ENCODE data around the gene C1orf159.
"Not testable (repeated sequence)": the region's sequence is repeated elsewhere in the genome, so short reads cannot be mapped to it uniquely, and the experiment has no call there.

Gene C1orf159

DNA sequence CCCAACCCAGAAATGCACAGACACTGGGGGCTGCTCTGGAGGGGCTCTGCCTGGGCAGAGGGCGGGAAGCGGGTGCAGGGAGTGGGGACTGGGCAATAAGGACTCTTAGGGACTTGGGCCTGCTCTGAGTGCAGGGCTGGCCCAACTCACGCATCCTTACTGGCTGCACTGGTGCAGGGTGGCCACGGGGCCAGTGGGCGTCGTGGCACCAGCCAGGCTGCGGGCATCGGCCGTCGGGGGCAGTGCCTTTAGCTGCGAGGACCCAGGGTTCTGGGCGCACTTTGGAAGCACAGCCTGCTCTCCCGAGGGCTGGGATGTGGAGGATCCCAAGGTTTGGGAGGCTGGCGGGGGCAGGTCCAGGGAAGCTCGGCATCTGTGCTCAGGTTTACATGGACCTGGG, 30.7 kb upstream of the C1orf159 start:
- H3K36me3 ChIP-seq (ENCODE audit: control insufficient read depth, insufficient read depth, low read length) = no peaks in the 10 kb centered on the region
- H3K4me1 ChIP-seq (ENCODE audit: control insufficient read depth, insufficient read depth, low read length) = peaks cover 75% of the 10 kb centered on the region
- no peaks in the 10 kb centered on the region for H3K27me3 ChIP-seq (ENCODE audit: control insufficient read depth, insufficient read depth, low read length)
- no peak overlapping the region for H3K4me3 ChIP-seq (ENCODE audit: low read length)
- no peaks in the 10 kb centered on the region for H3K9me3 ChIP-seq (ENCODE audit: control insufficient read depth, low read length)
- no peak overlapping the region for H3K9ac ChIP-seq (ENCODE audit: low read length)

DNA sequence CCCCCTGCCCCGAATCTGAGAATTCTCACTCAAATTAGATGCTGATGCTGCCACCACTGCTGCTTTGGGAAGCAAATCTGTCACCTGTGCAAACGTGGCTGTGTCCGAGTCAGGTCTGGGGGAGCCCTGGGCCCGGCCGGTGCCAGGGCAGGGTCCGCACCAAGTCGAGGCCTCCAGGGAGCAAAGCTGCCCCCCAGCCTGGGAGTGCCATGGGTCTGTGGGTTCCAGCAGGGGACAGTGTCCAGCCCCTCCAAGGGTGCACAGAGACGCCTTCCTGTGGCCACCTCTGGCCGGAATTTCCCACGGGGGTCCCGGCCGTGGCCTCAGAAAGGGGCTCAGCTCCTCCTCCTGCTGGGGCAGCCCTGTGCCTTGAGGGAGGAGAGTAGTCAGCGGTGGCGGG, 30.1 kb upstream of the C1orf159 start:
- H3K4me3 ChIP-seq (ENCODE audit: low read length) = no peak overlapping the region
- H3K27me3 ChIP-seq (ENCODE audit: control insufficient read depth, insufficient read depth, low read length) = no peaks in the 10 kb centered on the region
- H3K36me3 ChIP-seq (ENCODE audit: control insufficient read depth, insufficient read depth, low read length) = no peaks in the 10 kb centered on the region
- H3K9me3 ChIP-seq (ENCODE audit: control insufficient read depth, low read length) = no peaks in the 10 kb centered on the region
- no peak overlapping the region for H3K9ac ChIP-seq (ENCODE audit: low read length)
- H3K4me1 ChIP-seq (ENCODE audit: control insufficient read depth, insufficient read depth, low read length) = peaks cover 70% of the 10 kb centered on the region

DNA sequence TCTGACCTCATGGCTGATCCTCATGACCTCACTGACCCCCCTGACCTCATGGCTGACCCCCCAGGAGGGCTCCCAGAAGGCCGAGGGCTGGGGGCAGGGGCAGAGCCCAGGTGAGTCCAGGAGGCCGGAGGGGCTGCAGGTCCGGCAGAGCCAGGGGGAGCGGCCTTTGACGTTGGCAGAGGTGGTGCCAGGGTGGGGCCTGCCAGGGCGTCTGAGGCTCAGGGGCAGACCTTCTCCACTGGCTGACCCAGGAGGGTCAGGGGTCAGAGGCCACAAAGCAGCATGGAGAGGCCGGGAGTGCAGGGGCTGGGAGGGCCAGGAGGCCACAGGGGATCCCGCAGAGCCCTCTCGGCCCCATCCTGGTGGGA, 29.6 kb upstream of the C1orf159 start:
- H3K4me1 ChIP-seq (ENCODE audit: control insufficient read depth, insufficient read depth, low read length) = peaks cover 68% of the 10 kb centered on the region
- no peaks in the 10 kb centered on the region for H3K9me3 ChIP-seq (ENCODE audit: control insufficient read depth, low read length)
- peak overlapping the region; percentile 86 for H3K9ac ChIP-seq (ENCODE audit: low read length)
- H3K36me3 ChIP-seq (ENCODE audit: control insufficient read depth, insufficient read depth, low read length) = no peaks in the 10 kb centered on the region
- H3K4me3 ChIP-seq (ENCODE audit: low read length) = no peak overlapping the region
- H3K27me3 ChIP-seq (ENCODE audit: control insufficient read depth, insufficient read depth, low read length) = no peaks in the 10 kb centered on the region

DNA sequence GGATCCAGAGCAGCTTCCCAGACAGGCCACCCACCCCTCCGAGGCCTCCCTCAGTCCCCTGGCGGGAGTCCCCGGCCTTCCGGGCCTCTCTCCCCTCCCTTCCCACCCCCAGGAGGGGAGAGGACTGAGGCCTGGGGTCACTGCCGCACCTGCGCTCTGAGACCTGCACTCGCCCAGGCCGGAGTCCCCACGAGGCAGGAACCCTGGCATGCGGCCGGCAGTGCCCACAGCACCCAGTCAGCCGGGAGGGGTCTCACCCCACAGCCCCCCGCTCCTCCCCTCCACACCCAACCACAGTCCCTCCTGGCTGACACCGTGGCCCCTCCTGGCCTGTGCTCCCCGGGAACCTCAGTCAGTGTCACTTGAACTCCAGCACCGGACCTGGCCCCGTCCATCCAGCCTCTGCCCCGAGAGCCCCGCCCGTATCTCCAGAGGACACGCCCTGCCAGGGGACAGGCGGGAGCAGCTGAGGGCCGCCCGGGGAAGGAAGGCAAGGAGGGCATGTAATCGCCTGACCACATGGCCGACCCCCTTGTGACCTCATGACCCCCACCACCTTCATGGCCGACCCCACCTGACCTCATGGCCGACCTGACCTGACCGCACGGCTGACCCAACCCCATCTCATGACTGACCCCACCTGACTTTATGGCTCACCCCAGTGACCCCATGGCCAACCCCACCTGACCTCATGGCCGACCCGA, 29.1 kb upstream of the C1orf159 start:
- Histone ChIP-seq H3K4me3 (ENCODE audit: low read length) (no peak overlapping the region), H3K9me3 (ENCODE audit: control insufficient read depth, low read length) (no peaks in the 10 kb centered on the region), H3K27me3 (ENCODE audit: control insufficient read depth, insufficient read depth, low read length) (no peaks in the 10 kb centered on the region), H3K9ac (ENCODE audit: low read length) (peak overlapping the region; percentile 86), H3K4me1 (ENCODE audit: control insufficient read depth, insufficient read depth, low read length) (peaks cover 65% of the 10 kb centered on the region), H3K36me3 (ENCODE audit: control insufficient read depth, insufficient read depth, low read length) (no peaks in the 10 kb centered on the region)

DNA sequence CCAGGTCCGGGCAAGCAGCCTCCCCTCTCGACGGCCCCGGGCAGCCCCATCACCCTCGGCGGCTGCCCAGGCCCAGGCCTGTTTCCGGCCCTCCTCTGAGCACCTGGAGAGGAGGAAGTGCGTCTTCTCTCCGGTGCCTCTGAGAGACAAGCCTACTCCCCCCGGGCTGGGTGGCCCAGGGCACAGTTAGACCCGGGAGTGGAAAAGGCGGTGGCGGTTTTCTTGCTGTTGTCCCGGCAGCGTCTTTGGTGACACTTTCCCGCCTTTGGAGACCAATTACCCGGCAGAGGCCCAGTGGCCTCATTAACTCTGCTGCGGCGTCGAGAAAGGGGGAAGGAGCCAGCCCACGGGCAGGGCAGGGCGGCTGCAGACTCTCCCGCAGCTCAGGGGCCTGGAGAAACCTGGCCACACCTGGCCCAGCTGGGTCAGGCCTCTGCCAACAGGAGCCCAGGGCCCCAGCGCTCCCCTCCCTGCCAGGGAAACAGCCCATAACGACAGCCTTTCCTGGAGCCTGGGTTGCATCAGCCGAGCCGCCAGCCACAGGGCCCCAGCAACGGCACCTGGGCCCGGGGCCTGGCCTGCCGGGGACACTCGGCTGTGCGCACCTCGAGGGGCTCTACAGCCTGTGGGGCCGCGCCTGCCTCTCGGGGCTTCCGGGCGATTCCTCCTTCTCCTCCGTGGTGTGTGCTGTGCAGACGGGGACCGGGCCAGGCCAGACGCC, 28.4 kb upstream of the C1orf159 start:
- H3K9ac ChIP-seq (ENCODE audit: low read length) = peak overlapping the region; percentile 86
- H3K27me3 ChIP-seq (ENCODE audit: control insufficient read depth, insufficient read depth, low read length) = no peaks in the 10 kb centered on the region
- H3K36me3 ChIP-seq (ENCODE audit: control insufficient read depth, insufficient read depth, low read length) = no peaks in the 10 kb centered on the region
- H3K4me1 ChIP-seq (ENCODE audit: control insufficient read depth, insufficient read depth, low read length) = peaks cover 57% of the 10 kb centered on the region
- H3K9me3 ChIP-seq (ENCODE audit: control insufficient read depth, low read length) = no peaks in the 10 kb centered on the region
- H3K4me3 ChIP-seq (ENCODE audit: low read length) = no peak overlapping the region

DNA sequence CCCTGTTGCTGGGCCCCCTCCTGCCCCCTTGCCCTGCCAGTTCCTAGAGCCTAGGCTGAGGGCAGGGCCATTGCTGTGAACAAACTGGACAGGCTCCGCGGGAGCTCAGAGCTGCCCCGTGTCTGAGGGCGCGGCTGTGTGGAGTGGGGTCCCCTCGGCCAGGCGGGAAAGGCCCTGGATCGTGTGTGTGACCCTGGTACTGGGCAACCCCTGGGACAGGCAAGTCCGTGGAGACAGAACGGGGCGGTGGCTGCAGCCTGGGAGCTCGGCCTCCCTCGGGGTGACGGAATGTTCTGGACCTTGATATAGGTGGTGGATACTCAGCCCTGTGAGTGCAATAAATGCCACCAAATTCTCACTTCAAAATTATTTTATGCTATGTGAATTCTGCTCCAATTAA, 27.7 kb upstream of the C1orf159 start:
- no peaks in the 10 kb centered on the region for H3K36me3 ChIP-seq (ENCODE audit: control insufficient read depth, insufficient read depth, low read length)
- no peak overlapping the region for H3K4me3 ChIP-seq (ENCODE audit: low read length)
- H3K9ac ChIP-seq (ENCODE audit: low read length) = peak overlapping the region; percentile 86
- H3K9me3 ChIP-seq (ENCODE audit: control insufficient read depth, low read length) = no peaks in the 10 kb centered on the region
- no peaks in the 10 kb centered on the region for H3K27me3 ChIP-seq (ENCODE audit: control insufficient read depth, insufficient read depth, low read length)
- peaks cover 52% of the 10 kb centered on the region for H3K4me1 ChIP-seq (ENCODE audit: control insufficient read depth, insufficient read depth, low read length)

DNA sequence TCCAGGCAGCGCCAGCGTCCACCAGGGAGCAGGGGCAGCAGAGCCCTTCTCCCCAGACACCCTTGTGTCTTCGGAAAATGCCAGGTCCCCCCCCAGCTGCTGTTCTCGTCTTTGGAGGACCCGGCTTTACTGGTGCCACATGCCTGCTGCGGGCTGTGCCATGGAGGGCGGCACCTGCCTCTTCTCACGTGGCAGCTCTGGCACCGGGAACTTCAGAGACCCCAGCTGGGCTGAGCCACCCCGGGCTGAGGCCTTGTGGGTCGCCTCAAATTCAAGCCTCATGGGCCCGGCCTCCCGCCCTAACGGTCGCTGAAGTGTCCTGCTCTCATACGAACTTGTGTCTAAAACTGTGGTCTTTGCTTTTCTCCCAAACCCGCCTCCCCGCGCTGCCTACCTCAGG, 27.0 kb upstream of the C1orf159 start:
- Histone ChIP-seq H3K27me3 (ENCODE audit: control insufficient read depth, insufficient read depth, low read length) (no peaks in the 10 kb centered on the region), H3K4me1 (ENCODE audit: control insufficient read depth, insufficient read depth, low read length) (peaks cover 53% of the 10 kb centered on the region), H3K36me3 (ENCODE audit: control insufficient read depth, insufficient read depth, low read length) (no peaks in the 10 kb centered on the region), H3K4me3 (ENCODE audit: low read length) (no peak overlapping the region), H3K9ac (ENCODE audit: low read length) (peak overlapping the region; percentile 86), H3K9me3 (ENCODE audit: control insufficient read depth, low read length) (no peaks in the 10 kb centered on the region)

DNA sequence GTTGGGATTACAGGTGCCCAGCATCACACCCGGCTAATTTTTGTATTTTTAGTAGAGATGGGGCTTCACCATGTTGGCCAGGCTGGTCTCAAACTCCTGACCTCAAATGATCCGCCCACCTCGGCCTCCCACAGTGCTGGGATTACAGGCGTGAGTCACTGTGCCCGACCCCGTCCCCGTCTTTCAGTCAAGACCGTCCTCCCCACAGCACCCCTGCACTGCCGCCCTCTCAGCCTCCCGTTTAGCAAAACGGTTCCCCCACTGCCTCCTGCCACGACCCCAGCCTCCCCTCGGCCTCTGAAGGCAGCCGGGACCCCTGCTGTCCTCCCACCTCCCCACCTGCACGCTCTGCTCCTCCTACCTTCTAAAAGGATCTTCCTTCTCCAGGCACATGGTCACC, 26.5 kb upstream of the C1orf159 start:
- peaks cover 57% of the 10 kb centered on the region for H3K4me1 ChIP-seq (ENCODE audit: control insufficient read depth, insufficient read depth, low read length)
- H3K4me3 ChIP-seq (ENCODE audit: low read length); H3K36me3 ChIP-seq (ENCODE audit: control insufficient read depth, insufficient read depth, low read length); H3K27me3 ChIP-seq (ENCODE audit: control insufficient read depth, insufficient read depth, low read length); H3K9ac ChIP-seq (ENCODE audit: low read length); H3K9me3 ChIP-seq (ENCODE audit: control insufficient read depth, low read length): not testable (repeated sequence)

DNA sequence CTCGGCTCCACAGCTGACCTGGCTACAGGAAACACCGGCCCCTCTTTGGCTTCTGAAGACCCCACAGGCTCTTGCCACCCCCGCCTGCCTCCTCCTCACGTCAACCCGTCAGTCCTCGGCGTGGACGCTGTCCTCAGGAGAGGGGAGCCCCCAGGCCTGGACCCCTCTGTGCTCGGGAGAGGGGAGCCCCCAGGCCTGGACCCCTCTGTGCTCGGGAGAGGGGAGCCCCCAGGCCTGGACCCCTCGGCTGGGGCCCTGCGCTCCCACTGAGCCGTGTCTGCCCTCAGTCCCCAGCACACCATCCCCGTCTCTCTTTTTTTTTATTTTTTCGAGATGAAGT, 26.0 kb upstream of the C1orf159 start:
- Histone ChIP-seq H3K9me3 (ENCODE audit: control insufficient read depth, low read length) (no peaks in the 10 kb centered on the region), H3K9ac (ENCODE audit: low read length) (no peak overlapping the region), H3K4me3 (ENCODE audit: low read length) (no peak overlapping the region), H3K36me3 (ENCODE audit: control insufficient read depth, insufficient read depth, low read length) (no peaks in the 10 kb centered on the region), H3K27me3 (ENCODE audit: control insufficient read depth, insufficient read depth, low read length) (no peaks in the 10 kb centered on the region), H3K4me1 (ENCODE audit: control insufficient read depth, insufficient read depth, low read length) (peaks cover 57% of the 10 kb centered on the region)

DNA sequence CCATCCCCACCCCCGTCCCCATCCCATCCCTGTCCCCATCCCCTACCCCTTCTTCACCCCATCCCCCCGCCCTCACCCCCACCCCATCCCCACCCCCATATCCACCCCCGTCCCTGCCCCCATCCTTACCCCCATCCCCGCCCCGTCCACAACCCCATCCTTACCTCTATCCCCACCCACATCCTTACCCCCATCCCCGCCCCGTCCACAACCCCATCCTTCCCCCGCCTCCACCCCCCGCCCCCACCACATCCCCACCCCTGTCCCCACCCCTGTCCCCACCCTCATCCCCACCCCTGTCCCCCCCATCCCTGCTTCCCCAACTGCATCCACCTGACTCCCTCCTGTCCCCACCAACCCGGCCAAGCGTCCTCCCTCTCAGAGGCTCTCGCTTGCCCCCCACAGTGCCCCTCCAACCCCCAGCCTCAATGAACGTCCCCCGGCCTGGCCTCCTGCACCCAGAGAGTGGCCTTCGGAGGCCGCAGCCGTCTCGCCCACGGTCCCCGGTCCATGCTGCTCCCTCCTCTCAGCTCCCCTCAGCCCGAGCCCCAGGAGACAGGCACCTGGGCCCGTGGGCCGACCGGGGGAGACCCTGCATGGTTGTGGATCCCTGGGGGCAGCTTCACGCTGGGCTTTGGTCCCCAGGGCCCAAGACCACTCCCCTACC, 25.5 kb upstream of the C1orf159 start:
- no peaks in the 10 kb centered on the region for H3K36me3 ChIP-seq (ENCODE audit: control insufficient read depth, insufficient read depth, low read length)
- no peaks in the 10 kb centered on the region for H3K27me3 ChIP-seq (ENCODE audit: control insufficient read depth, insufficient read depth, low read length)
- H3K4me3 ChIP-seq (ENCODE audit: low read length) = no peak overlapping the region
- peaks cover 58% of the 10 kb centered on the region for H3K4me1 ChIP-seq (ENCODE audit: control insufficient read depth, insufficient read depth, low read length)
- H3K9me3 ChIP-seq (ENCODE audit: control insufficient read depth, low read length) = no peaks in the 10 kb centered on the region
- no peak overlapping the region for H3K9ac ChIP-seq (ENCODE audit: low read length)

DNA sequence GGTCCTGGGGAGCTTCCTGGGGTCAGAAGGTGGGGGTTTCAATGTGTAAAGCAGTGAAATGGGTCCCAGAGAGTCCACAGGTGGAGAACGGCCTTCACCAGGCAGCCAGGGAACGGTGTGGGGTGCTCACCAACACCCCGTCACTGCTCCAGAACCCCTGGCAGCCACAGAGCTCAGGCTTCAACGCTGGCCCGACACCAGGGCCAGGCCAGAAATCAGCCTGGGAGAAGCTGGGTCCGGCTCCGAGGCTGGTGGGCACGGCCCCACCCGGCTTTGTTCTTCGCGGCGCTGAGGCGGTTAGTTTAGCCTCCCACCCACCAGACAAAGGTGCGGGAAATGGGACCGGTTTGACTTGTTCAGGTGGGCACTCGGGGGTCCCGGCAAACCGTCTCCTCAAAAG, 24.8 kb upstream of the C1orf159 start:
- no peak overlapping the region for H3K9ac ChIP-seq (ENCODE audit: low read length)
- H3K9me3 ChIP-seq (ENCODE audit: control insufficient read depth, low read length) = no peaks in the 10 kb centered on the region
- no peak overlapping the region for H3K4me3 ChIP-seq (ENCODE audit: low read length)
- H3K36me3 ChIP-seq (ENCODE audit: control insufficient read depth, insufficient read depth, low read length) = no peaks in the 10 kb centered on the region
- H3K27me3 ChIP-seq (ENCODE audit: control insufficient read depth, insufficient read depth, low read length) = no peaks in the 10 kb centered on the region
- H3K4me1 ChIP-seq (ENCODE audit: control insufficient read depth, insufficient read depth, low read length) = peaks cover 62% of the 10 kb centered on the region

DNA sequence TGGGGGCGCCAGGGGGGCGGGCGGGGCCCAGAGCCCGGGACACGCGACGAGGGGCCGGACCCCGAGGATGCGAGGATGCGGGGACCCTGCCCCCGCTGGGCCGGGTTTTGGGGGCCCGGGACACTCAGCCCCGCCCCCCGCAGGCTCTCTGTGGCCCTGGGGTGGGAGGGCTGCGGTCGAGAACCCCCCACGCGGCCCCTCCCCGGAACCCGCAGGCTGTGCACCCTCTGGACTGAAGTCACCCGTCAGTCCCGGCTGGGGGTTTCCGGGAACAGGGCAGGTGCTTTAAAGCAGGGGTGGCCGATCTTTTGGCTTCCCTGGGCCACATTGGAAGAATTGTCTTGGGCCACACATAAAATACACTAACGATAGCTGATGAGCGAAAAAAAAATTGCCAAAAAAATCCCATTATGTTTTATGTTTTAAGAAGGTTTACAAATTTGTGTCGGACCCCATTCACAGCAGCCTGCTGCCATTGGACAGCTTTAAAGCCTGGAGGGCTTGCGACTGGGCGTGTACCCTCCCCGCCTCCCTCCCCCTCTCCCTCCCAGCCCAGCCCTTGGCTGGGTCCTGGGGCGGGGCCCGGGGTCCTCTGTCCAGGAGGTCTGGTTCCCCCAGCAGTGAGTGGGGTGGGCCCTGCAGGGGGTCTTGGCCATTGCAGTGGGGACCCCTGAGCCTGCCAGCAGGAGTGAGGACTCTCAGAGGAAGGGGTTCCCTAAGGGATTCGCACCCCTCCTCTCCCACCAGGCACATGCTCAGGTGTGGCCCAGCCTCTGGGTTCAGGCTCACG, 21.6 kb upstream of the C1orf159 start:
- no peaks in the 10 kb centered on the region for H3K27me3 ChIP-seq (ENCODE audit: control insufficient read depth, insufficient read depth, low read length)
- H3K4me1 ChIP-seq (ENCODE audit: control insufficient read depth, insufficient read depth, low read length) = peaks cover 60% of the 10 kb centered on the region
- no peaks in the 10 kb centered on the region for H3K36me3 ChIP-seq (ENCODE audit: control insufficient read depth, insufficient read depth, low read length)
- peak overlapping the region; percentile 57 for H3K9ac ChIP-seq (ENCODE audit: low read length)
- H3K9me3 ChIP-seq (ENCODE audit: control insufficient read depth, low read length) = no peaks in the 10 kb centered on the region
- H3K4me3 ChIP-seq (ENCODE audit: low read length) = no peak overlapping the region
